HepG2 (cell line): Measurements from ENCODE around the gene KRTAP12-1. TPM values are rescaled to one million over a fixed set of nuclear protein-coding genes. Genes with fewer than 3 reads are reported as not detected.

Experiments
- ATAC-seq: fragments of 200-7000 bp; cut with Tn5 transposase; 3 replicates; pipeline ENCODE4 v1.9.1; 2020; ENCODE audit warnings: mild to moderate bottlenecking, moderate library complexity
- BruUV-seq: library from RNA; stranded (reverse); fragments of 400-500 nt; replicated peaks from 2 replicates; lab custom pipeline; 2021; lab: Mats Ljungman, UMichigan
- CTCF ChIA-PET: fragments of 300-600 bp; formaldehyde crosslinking; extraction: SDS; loops from one replicate; lab custom pipeline; 2021; ENCODE audit warnings: low total read pairs, inconsistent platforms, low intra/inter-chr PET ratio; lab: Yijun Ruan, JAX
- POLR2A ChIA-PET: fragments of 350-600 bp; sonication (Branson Sonifier 250); formaldehyde crosslinking; loops from one replicate; lab custom pipeline; 2020; ENCODE audit warnings: antibody characterized with exemption, inconsistent platforms; lab: Yijun Ruan, JAX
- DNase-seq: peaks from one replicate; pipeline ENCODE4 v3.0.0-alpha.2; 2015; ENCODE audit warnings: low spot score
- FAIRE-seq: peaks from 3 replicates; lab custom pipeline; 2011; peaks lifted over from hg19 to GRCh38; lab: Jason Lieb, UNC
- H2AFZ ChIP-seq: one replicate; pipeline ENCODE4 v1.6.1; 2011; ENCODE audit warnings: low read length, inconsistent platforms
- H3K27ac ChIP-seq: fragments of 300-600 bp; 3 replicates; pipeline ENCODE4 v1.8.0; 2011; ENCODE audit warnings: mixed run types, mild to moderate bottlenecking, mixed read lengths, low read length, inconsistent platforms; ENCODE audit not compliant: insufficient read depth; ENCODE audit errors: extremely low read length
- H3K27me3 ChIP-seq, 2 experiments: fragments of 200-600 bp in 1 of 2; 2 replicates in 1 of 2; 3 replicates in 1 of 2; pipeline versions ENCODE4 v1.6.0 to v1.8.0; 2011; ENCODE audit warnings: low read length in 2 of 2, mild to moderate bottlenecking in 2 of 2, moderate library complexity in 2 of 2, inconsistent platforms in 1 of 2; ENCODE audit not compliant: insufficient read depth in 2 of 2, control insufficient read depth in 1 of 2
- H3K36me3 ChIP-seq, 2 experiments: fragments of 200-600 bp in 1 of 2; replicated peaks in 1 of 2; 2 replicates in 1 of 2; 3 replicates in 1 of 2; pipeline versions ENCODE4 v1.5.1 to v1.8.0; 2011; ENCODE audit warnings: low read length in 2 of 2, inconsistent platforms in 1 of 2; ENCODE audit not compliant: insufficient read depth in 2 of 2, control insufficient read depth in 1 of 2
- H3K4me1 ChIP-seq: 2 replicates; pipeline ENCODE4 v1.5.1; 2012; ENCODE audit warnings: low read length, inconsistent platforms; ENCODE audit not compliant: insufficient read depth
- H3K4me2 ChIP-seq: 2 replicates; pipeline ENCODE4 v1.6.0; 2011; ENCODE audit warnings: low read depth, low read length, inconsistent platforms
- H3K4me3 ChIP-seq, 3 experiments: fragments of 200-600 bp in 1 of 3; sonication (generic), shearing (Covaris generic) in 1 of 3; replicated peaks in 1 of 3; 2 replicates each; pipeline ENCODE4 v1.5.1; 2011 to 2016; ENCODE audit warnings: low read length in 3 of 3, inconsistent platforms in 2 of 3, low read depth in 2 of 3, mild to moderate bottlenecking in 2 of 3, control low read depth in 1 of 3, mixed read lengths in 1 of 3; ENCODE audit not compliant: insufficient read depth in 1 of 3
- H3K79me2 ChIP-seq: one replicate; pipeline ENCODE4 v1.6.1; 2011; ENCODE audit warnings: low read length, inconsistent platforms; ENCODE audit not compliant: insufficient read depth
- H3K9ac ChIP-seq: 2 replicates; pipeline ENCODE4 v1.6.0; 2011; ENCODE audit warnings: mild to moderate bottlenecking, low read depth, low read length, inconsistent platforms; ENCODE audit not compliant: insufficient read depth
- H3K9me3 ChIP-seq: 2 replicates; pipeline ENCODE4 v1.5.1; 2012; ENCODE audit warnings: mild to moderate bottlenecking, low read length
- H4K20me1 ChIP-seq: 2 replicates; pipeline ENCODE4 v1.6.0; 2011; ENCODE audit warnings: inconsistent platforms, mild to moderate bottlenecking, low read length, moderate library complexity; ENCODE audit not compliant: insufficient read depth
- CHCHD3 ChIP-seq: sonication (generic); formaldehyde crosslinking; IDR thresholded peaks from 2 replicates; pipeline ENCODE4 v1.8.0; 2022; ENCODE audit warnings: mild to moderate bottlenecking, missing genetic modification reagents, moderate library complexity
- FLYWCH1 ChIP-seq: sonication (generic); formaldehyde crosslinking; IDR thresholded peaks from 2 replicates; pipeline ENCODE4 v1.8.1; 2023; ENCODE audit warnings: mild to moderate bottlenecking, missing genetic modification reagents
- GABPA ChIP-seq, 2 experiments: IDR thresholded peaks; 2 replicates each; pipeline ENCODE4 v1.6.1; 2011 to 2016; ENCODE audit warnings: low read depth in 2 of 2, low read length in 1 of 2, missing biosample characterization in 1 of 2, missing genetic modification characterization in 1 of 2
- GABPB1 ChIP-seq: IDR thresholded peaks from 2 replicates; pipeline ENCODE4 v1.6.1; 2016; ENCODE audit warnings: mild to moderate bottlenecking, missing genetic modification reagents, moderate library complexity, missing compliant biosample characterization
- GPBP1L1 ChIP-seq: sonication (generic); formaldehyde crosslinking; IDR thresholded peaks from 2 replicates; pipeline ENCODE4 v1.5.0; 2020; ENCODE audit warnings: mild to moderate bottlenecking, missing genetic modification reagents
- KDM2A ChIP-seq: sonication (generic); formaldehyde crosslinking; IDR thresholded peaks from 2 replicates; pipeline ENCODE4 v1.4.0; 2020; ENCODE audit warnings: low read depth, missing genetic modification reagents, borderline replicate concordance
- KLF9 ChIP-seq: IDR thresholded peaks from 2 replicates; pipeline ENCODE4 v1.6.1; 2016; ENCODE audit warnings: low read depth
- MAZ ChIP-seq, 2 experiments: sonication (generic) in 1 of 2; formaldehyde crosslinking in 1 of 2; IDR thresholded peaks; 2 replicates each; pipeline versions ENCODE4 v1.5.0 to v1.6.1; 2012 to 2020; ENCODE audit warnings: low read depth in 2 of 2, mild to moderate bottlenecking in 2 of 2, borderline replicate concordance in 1 of 2, improper control_type of control experiment in 1 of 2, low read length in 1 of 2, missing genetic modification reagents in 1 of 2, moderate library complexity in 1 of 2
- MLLT10 ChIP-seq: sonication (generic); formaldehyde crosslinking; IDR thresholded peaks from 2 replicates; pipeline ENCODE4 v1.4.0; 2020; ENCODE audit warnings: missing genetic modification reagents
- NFIB ChIP-seq: sonication (generic); formaldehyde crosslinking; IDR thresholded peaks from 2 replicates; pipeline ENCODE4 v1.9.0; 2021; ENCODE audit warnings: missing genetic modification reagents, mild to moderate bottlenecking, borderline replicate concordance
- NFKB2 ChIP-seq: sonication (generic); formaldehyde crosslinking; IDR thresholded peaks from 2 replicates; pipeline ENCODE4 v1.4.0; 2020; ENCODE audit warnings: missing genetic modification reagents, borderline replicate concordance
- NFYB ChIP-seq: sonication (generic); formaldehyde crosslinking; IDR thresholded peaks from 2 replicates; pipeline ENCODE4 v1.4.0; 2020; ENCODE audit warnings: missing genetic modification reagents
- NR2C2 ChIP-seq: sonication (generic); formaldehyde crosslinking; IDR thresholded peaks from 2 replicates; pipeline ENCODE4 v1.4.0; 2020; ENCODE audit warnings: missing genetic modification reagents, mild to moderate bottlenecking, moderate library complexity, borderline replicate concordance
- PLRG1 ChIP-seq: fragments of 450-650 bp; conservative IDR thresholded peaks from 2 replicates; pipeline ENCODE4 v1.6.1; 2016
- SALL2 ChIP-seq: sonication (generic); formaldehyde crosslinking; IDR thresholded peaks from 2 replicates; pipeline ENCODE4 v1.8.1; 2023; ENCODE audit warnings: mild to moderate bottlenecking, missing genetic modification reagents, inconsistent platforms
- SKI ChIP-seq: fragments of 450-650 bp; IDR thresholded peaks from one replicate; pipeline ENCODE4 v1.6.1; 2018; ENCODE audit warnings: mild to moderate bottlenecking; ENCODE audit not compliant: partially characterized antibody
- TMF1 ChIP-seq: sonication (generic); formaldehyde crosslinking; IDR thresholded peaks from 2 replicates; pipeline ENCODE4 v1.8.1; 2022; ENCODE audit warnings: low read depth, missing genetic modification reagents
- ZMYM2 ChIP-seq: sonication (generic); formaldehyde crosslinking; IDR thresholded peaks from 2 replicates; pipeline ENCODE4 v1.8.0; 2022; ENCODE audit warnings: mild to moderate bottlenecking, missing genetic modification reagents
- ZNF124 ChIP-seq: sonication (generic); formaldehyde crosslinking; IDR thresholded peaks from 2 replicates; pipeline ENCODE4 v1.4.0; 2020; ENCODE audit warnings: missing genetic modification reagents
- ZNF354B ChIP-seq: sonication (generic); formaldehyde crosslinking; IDR thresholded peaks from 2 replicates; pipeline ENCODE4 v1.8.0; 2022; ENCODE audit warnings: mild to moderate bottlenecking, missing genetic modification reagents
- ZNF713 ChIP-seq: sonication (generic); formaldehyde crosslinking; IDR thresholded peaks from 2 replicates; pipeline ENCODE4 v1.4.0; 2020; ENCODE audit warnings: mild to moderate bottlenecking, missing genetic modification reagents
- WGBS: methylation state at CpG from one replicate; pipeline ENCODE4 v1.1.6; 2017; ENCODE audit warnings: low lambda C conversion rate; 5-methylcytosine and 5-hydroxymethylcytosine counted together
- in situ Hi-C: cut with HindIII; loops from 2 replicates; pipeline ENCODE4 v1.10.0; 2017; ENCODE audit warnings: low pct_unique_long_range_greater_than_20kb; ENCODE audit not compliant: extremely low pct_ligation_motif_present
- intact Hi-C: fragments of 100-400 bp; cut with micrococcal nuclease; formaldehyde crosslinking; loops from one replicate; pipeline ENCODE4 v1.10.0; 2022; ENCODE audit not compliant: unreplicated experiment
- polyA plus RNA-seq, 8 experiments: library from polyadenylated mRNA; depleted of rRNA in 3 of 8; stranded (reverse) in 7 of 8; unstranded in 1 of 8; fragments of >200 nt; fragmentation: Illumina TruSeq in 4 of 8; extraction: Trizol in 4 of 8; gene quantifications; 2 replicates each; pipeline versions ENCODE4 v1.2.1 to v1.2.3, GENCODE V29; 2011 to 2016; ENCODE audit warnings: low read depth in 4 of 8, missing spikeins in 1 of 8, mixed read lengths in 1 of 8; ENCODE audit not compliant: insufficient read depth in 1 of 8
- total RNA-seq, 5 experiments: library from RNA; depleted of rRNA; stranded (reverse); fragments of >200 nt; fragmentation: Illumina TruSeq; extraction: Trizol; gene quantifications; 2 replicates each; pipeline ENCODE4 v1.2.3, GENCODE V29; 2016; ENCODE audit warnings: low read depth in 1 of 5
- TF ChIP-seq, protein P1 (sequence below): sonication (generic); formaldehyde crosslinking; IDR thresholded peaks from 2 replicates; pipeline ENCODE4 v1.5.0; 2020; ENCODE audit warnings: mild to moderate bottlenecking, missing genetic modification reagents
- TF ChIP-seq, protein P2 (sequence below): sonication (generic); formaldehyde crosslinking; IDR thresholded peaks from 2 replicates; pipeline ENCODE4 v1.5.0; 2020; ENCODE audit warnings: missing genetic modification reagents

KRTAP12-1 gene
- total and polyA plus RNA-seq, 2 of the 13 experiments (the other 11 are each of a cell fraction or from before 2014, with no cell fraction given): not detected

GRCh38 chr21:44653123-44653522 is 28.8 kb downstream of the KRTAP12-1 start:
- in situ Hi-C loops (no loop called here), intact Hi-C loops (no loop called here)
- no TSS peak for BruUV-seq
- Histone ChIP-seq H3K4me1 (no peaks in the 10 kb centered on the region), H3K79me2 (no peaks in the 10 kb centered on the region), H3K27me3 (peaks cover 3 to 28% of the 10 kb centered on the region in 2 experiments; a peak in 3 of 5 replicates), H3K4me3 (no peak overlapping the region), H4K20me1 (no peaks in the 10 kb centered on the region), H3K9ac (no peak overlapping the region), H3K4me2 (no peak overlapping the region), H3K36me3 (no peaks in the 10 kb centered on the region), H3K27ac (no peak overlapping the region), H3K9me3 (peaks cover 4% of the 10 kb centered on the region; the same call in 1 of the 2 replicates), H2AFZ (no peak overlapping the region)
- WGBS: 50% methylated on average over 9 of the region's 14 CpGs
- POLR2A ChIA-PET: no interaction called here
- DNase-seq: no peak
- no peak for FAIRE-seq
- no peak for ATAC-seq
- CTCF ChIA-PET: no interaction called here
- TF ChIP-seq FLYWCH1 (CRISPR knock-in tag) (no peak), NR2C2 (CRISPR knock-in tag) (0 out of 2 replicates have a peak, but pooled peaks have one; percentile 22), MLLT10 (CRISPR knock-in tag) (no peak), GABPA (IDR thresholded peaks at IDR 0.05; ENCODE audit: low read depth, low read length) (no peak), GABPA (CRISPR knock-in tag; IDR thresholded peaks at IDR 0.05; ENCODE audit: low read depth) (peak; percentile 12; the same call in 1 of the 2 replicates), GPBP1L1 (CRISPR knock-in tag) (no peak), ZNF124 (no peak), SALL2 (CRISPR knock-in tag) (no peak), KDM2A (CRISPR knock-in tag) (no peak), NFIB (CRISPR knock-in tag) (no peak), NFKB2 (CRISPR knock-in tag) (no peak), TMF1 (CRISPR knock-in tag) (no peak), NFYB (CRISPR knock-in tag) (no peak), KLF9 (no peak), PLRG1 (no peak), MAZ (IDR thresholded peaks at IDR 0.05; ENCODE audit: borderline replicate concordance, low read depth, low read length) (no peak), MAZ (CRISPR knock-in tag; IDR thresholded peaks at IDR 0.05; ENCODE audit: low read depth) (0 out of 2 replicates have a peak, but pooled peaks have one; percentile 29), ZNF713 (CRISPR knock-in tag) (no peak), SKI (no peak), CHCHD3 (CRISPR knock-in tag) (no peak), GABPB1 (CRISPR knock-in tag) (peak; percentile 63), ZNF354B (CRISPR knock-in tag) (no peak), ZMYM2 (CRISPR knock-in tag) (no peak)
- TF ChIP-seq, protein P1, sequence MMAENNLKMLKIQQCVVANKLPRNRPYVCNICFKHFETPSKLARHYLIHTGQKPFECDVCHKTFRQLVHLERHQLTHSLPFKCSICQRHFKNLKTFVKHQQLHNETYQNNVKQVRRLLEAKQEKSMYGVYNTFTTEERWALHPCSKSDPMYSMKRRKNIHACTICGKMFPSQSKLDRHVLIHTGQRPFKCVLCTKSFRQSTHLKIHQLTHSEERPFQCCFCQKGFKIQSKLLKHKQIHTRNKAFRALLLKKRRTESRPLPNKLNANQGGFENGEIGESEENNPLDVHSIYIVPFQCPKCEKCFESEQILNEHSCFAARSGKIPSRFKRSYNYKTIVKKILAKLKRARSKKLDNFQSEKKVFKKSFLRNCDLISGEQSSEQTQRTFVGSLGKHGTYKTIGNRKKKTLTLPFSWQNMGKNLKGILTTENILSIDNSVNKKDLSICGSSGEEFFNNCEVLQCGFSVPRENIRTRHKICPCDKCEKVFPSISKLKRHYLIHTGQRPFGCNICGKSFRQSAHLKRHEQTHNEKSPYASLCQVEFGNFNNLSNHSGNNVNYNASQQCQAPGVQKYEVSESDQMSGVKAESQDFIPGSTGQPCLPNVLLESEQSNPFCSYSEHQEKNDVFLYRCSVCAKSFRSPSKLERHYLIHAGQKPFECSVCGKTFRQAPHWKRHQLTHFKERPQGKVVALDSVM (CRISPR knock-in tag): no peak
- TF ChIP-seq, protein P2, sequence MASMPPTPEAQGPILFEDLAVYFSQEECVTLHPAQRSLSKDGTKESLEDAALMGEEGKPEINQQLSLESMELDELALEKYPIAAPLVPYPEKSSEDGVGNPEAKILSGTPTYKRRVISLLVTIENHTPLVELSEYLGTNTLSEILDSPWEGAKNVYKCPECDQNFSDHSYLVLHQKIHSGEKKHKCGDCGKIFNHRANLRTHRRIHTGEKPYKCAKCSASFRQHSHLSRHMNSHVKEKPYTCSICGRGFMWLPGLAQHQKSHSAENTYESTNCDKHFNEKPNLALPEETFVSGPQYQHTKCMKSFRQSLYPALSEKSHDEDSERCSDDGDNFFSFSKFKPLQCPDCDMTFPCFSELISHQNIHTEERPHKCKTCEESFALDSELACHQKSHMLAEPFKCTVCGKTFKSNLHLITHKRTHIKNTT (CRISPR knock-in tag): no peak
